Body of pancreas (tissue), 4 donors: Measurements from ENCODE around the gene CD180. TPM values are rescaled to one million over a fixed set of nuclear protein-coding genes. Genes with fewer than 3 reads are reported as not detected.

Source experiments
- ATAC-seq: fragments of 150-250 bp; one replicate; pipeline ENCODE4 v1.9.1; 2016
- DNase-seq, 4 donors: peaks; one replicate each; pipeline ENCODE4 v3.0.0-alpha.2; 2019
- H3K27ac ChIP-seq, 4 donors: fragments of 200-600 bp; sonication (generic); 1 replicate in 3 of 4; 2 replicates in 1 of 4; pipeline versions ENCODE4 v1.5.1 to v1.6.1; 2016 to 2019; ENCODE audit warnings: mild to moderate bottlenecking in 1 of 4, mixed read lengths in 1 of 4, moderate library complexity in 1 of 4
- H3K27me3 ChIP-seq, 2 donors: fragments of 200-600 bp; sonication (generic); one replicate each; pipeline ENCODE4 v1.6.0; 2016; ENCODE audit warnings: mild to moderate bottlenecking in 1 of 2
- H3K36me3 ChIP-seq, 2 donors: fragments of 200-600 bp; sonication (generic); replicated peaks in 1 of 2; 2 replicates each; pipeline ENCODE4 v1.5.1; 2016; ENCODE audit warnings: low read depth in 2 of 2; ENCODE audit not compliant: insufficient read depth in 1 of 2
- H3K4me1 ChIP-seq: fragments of 200-600 bp; sonication (generic); one replicate; pipeline ENCODE4 v1.6.0; 2016
- H3K4me3 ChIP-seq, 2 donors: fragments of 200-600 bp; sonication (generic); 1 replicate in 1 of 2; 2 replicates in 1 of 2; pipeline ENCODE4 v1.5.1; 2016 to 2019
- H3K9me3 ChIP-seq, 3 donors: fragments of 200-600 bp; sonication (generic); 1 replicate in 2 of 3; 2 replicates in 1 of 3; pipeline ENCODE4 v1.5.1; 2016
- POLR2A ChIP-seq, 3 donors: fragments of 450-650 bp; IDR thresholded peaks; one replicate each; pipeline ENCODE4 v1.6.1; 2016; ENCODE audit warnings: antibody characterized with exemption in 3 of 3, mild to moderate bottlenecking in 2 of 3
- WGBS, 2 donors: methylation state at CpG; one replicate each; pipeline ENCODE4 v1.1.5; 2017; 5-methylcytosine and 5-hydroxymethylcytosine counted together
- intact Hi-C: fragments of 100-400 bp; cut with DNase I; formaldehyde crosslinking; loops from one replicate; pipeline ENCODE4 v1.15.1; 2023
- total RNA-seq, 2 donors: library from RNA; depleted of rRNA; stranded (reverse); fragments of >200 nt; gene quantifications; one replicate each; pipeline ENCODE4 v1.1.0, GENCODE V29; 2016
- TF ChIP-seq, protein P1 (sequence below), 7 experiments: fragments of 450-650 bp in 4 of 7; fragments of 200-600 bp in 3 of 7; sonication (generic) in 3 of 7; IDR thresholded peaks; one replicate each; pipeline ENCODE4 v1.5.1; 2016 to 2019; ENCODE audit warnings: antibody characterized with exemption in 7 of 7

The CD180 gene
- total RNA-seq, 2 donors from 2014 or later = 0.26 TPM; not detected in 1

- H3K27me3 ChIP-seq = no peaks in the 10 kb centered on the region
- intact Hi-C loops = no loop called here
- DNase-seq (no peak), ATAC-seq (no peak)
- TF ChIP-seq POLR2A (IDR thresholded peaks at IDR 0.05) = no peak
- TF ChIP-seq, protein P1, sequence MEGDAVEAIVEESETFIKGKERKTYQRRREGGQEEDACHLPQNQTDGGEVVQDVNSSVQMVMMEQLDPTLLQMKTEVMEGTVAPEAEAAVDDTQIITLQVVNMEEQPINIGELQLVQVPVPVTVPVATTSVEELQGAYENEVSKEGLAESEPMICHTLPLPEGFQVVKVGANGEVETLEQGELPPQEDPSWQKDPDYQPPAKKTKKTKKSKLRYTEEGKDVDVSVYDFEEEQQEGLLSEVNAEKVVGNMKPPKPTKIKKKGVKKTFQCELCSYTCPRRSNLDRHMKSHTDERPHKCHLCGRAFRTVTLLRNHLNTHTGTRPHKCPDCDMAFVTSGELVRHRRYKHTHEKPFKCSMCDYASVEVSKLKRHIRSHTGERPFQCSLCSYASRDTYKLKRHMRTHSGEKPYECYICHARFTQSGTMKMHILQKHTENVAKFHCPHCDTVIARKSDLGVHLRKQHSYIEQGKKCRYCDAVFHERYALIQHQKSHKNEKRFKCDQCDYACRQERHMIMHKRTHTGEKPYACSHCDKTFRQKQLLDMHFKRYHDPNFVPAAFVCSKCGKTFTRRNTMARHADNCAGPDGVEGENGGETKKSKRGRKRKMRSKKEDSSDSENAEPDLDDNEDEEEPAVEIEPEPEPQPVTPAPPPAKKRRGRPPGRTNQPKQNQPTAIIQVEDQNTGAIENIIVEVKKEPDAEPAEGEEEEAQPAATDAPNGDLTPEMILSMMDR (IDR thresholded peaks at IDR 0.05) = no peak
- peaks cover 0 to 11% of the 10 kb centered on the region in 2 donors for H3K36me3 ChIP-seq
- WGBS, 2 donors = 43 to 44% methylated on average over 3 of the region's 3 CpGs
- no peaks in the 10 kb centered on the region for H3K9me3 ChIP-seq
- no peak overlapping the region for H3K27ac ChIP-seq
- peaks cover 12% of the 10 kb centered on the region for H3K4me1 ChIP-seq
- H3K4me3 ChIP-seq = no peak overlapping the region
These were observed 35.6 kb downstream of the CD180 start for GRCh38 chr5:67160985-67161384.

GRCh38 chr5:67160272-67160671, 36.3 kb downstream of the CD180 start:
- peaks cover 0 to 10% of the 10 kb centered on the region in 2 donors for H3K36me3 ChIP-seq
- no peak overlapping the region for H3K27ac ChIP-seq
- no peak for DNase-seq
- no peak for ATAC-seq
- 84 to 85% methylated on average over 3 of the region's 3 CpGs for WGBS, 2 donors
- H3K4me1 ChIP-seq = peaks cover 10% of the 10 kb centered on the region
- no peak for TF ChIP-seq POLR2A (IDR thresholded peaks at IDR 0.05)
- TF ChIP-seq, protein P1 (IDR thresholded peaks at IDR 0.05) = no peak
- no peaks in the 10 kb centered on the region for H3K27me3 ChIP-seq
- H3K9me3 ChIP-seq = no peaks in the 10 kb centered on the region
- intact Hi-C loops = no loop called here
- no peak overlapping the region for H3K4me3 ChIP-seq

DNA sequence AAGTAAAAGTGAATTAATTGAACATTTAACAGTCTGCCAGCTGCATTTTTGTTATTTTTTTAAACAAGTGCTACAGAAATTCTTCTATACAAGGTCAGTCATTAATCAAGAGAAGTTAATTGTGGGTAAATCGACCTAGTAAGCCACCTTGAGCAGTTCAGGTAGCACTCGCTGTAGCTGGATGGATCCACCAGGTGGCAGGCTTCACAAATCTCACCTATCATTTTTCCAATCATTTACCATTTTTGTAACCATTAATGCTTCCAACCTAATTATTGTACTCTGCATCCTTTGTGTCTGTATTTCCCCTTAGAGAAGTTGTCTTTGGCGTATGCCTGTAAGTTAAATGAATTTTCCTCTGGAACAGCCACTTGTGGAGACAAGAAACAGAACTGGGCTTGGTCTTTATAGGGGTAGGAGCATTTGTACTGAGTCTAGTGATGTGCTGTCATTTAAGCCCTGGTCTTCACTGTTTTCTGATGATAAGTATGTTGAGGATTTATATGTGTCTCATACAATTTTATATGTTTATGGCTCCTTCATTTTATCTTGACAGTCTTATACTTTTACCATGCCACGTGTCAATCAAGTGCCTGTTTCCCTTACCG, 39.5 kb downstream of the CD180 start:
- H3K4me1 ChIP-seq = peaks cover 10% of the 10 kb centered on the region
- no peaks in the 10 kb centered on the region for H3K27me3 ChIP-seq
- WGBS, 2 donors = 42 to 43% methylated on average over 5 of the region's 5 CpGs
- TF ChIP-seq, protein P1 (IDR thresholded peaks at IDR 0.05) = peak; percentile 60 to 86 (median 75)
- no peak for TF ChIP-seq POLR2A (IDR thresholded peaks at IDR 0.05)
- no peak overlapping the region for H3K27ac ChIP-seq
- DNase-seq (peak; percentile 36 to 61 (median 40)), ATAC-seq (peak; percentile 67)
- intact Hi-C loops = no loop called here
- H3K4me3 ChIP-seq = no peak overlapping the region
- no peaks in the 10 kb centered on the region for H3K9me3 ChIP-seq
- peaks cover 0 to 9% of the 10 kb centered on the region in 2 donors for H3K36me3 ChIP-seq

- H3K36me3 ChIP-seq = peaks cover 0 to 9% of the 10 kb centered on the region in 2 donors
- DNase-seq = no peak
- H3K27ac ChIP-seq = no peak overlapping the region
- TF ChIP-seq POLR2A (IDR thresholded peaks at IDR 0.05) = no peak
- TF ChIP-seq, protein P1 (IDR thresholded peaks at IDR 0.05) = no peak
- ATAC-seq = no peak
- no peaks in the 10 kb centered on the region for H3K4me1 ChIP-seq
- no peak overlapping the region for H3K4me3 ChIP-seq
- WGBS, 2 donors = 63 to 64% methylated on average over 5 of the region's 5 CpGs
- intact Hi-C loops = no loop called here
- no peaks in the 10 kb centered on the region for H3K27me3 ChIP-seq
- H3K9me3 ChIP-seq = no peaks in the 10 kb centered on the region
These were observed 41.9 kb downstream of the CD180 start for GRCh38 chr5:67154556-67155206.
